22Rv1 (cell line): ENCODE results near the gene SNIP1.

Experiments used
- H3K27ac ChIP-seq: fragments of 450-650 bp; 2 replicates; pipeline ENCODE4 v1.5.1; 2017
- ZFX ChIP-seq: fragments of 450-650 bp; IDR thresholded peaks from 2 replicates; pipeline ENCODE4 v1.6.1; 2017; ENCODE audit warnings: antibody characterized with exemption, borderline replicate concordance
- TF ChIP-seq, protein P1 (sequence below): fragments of 450-650 bp; IDR thresholded peaks from 2 replicates; pipeline ENCODE4 v1.5.1; 2017; ENCODE audit warnings: mild to moderate bottlenecking

Gene SNIP1

DNA sequence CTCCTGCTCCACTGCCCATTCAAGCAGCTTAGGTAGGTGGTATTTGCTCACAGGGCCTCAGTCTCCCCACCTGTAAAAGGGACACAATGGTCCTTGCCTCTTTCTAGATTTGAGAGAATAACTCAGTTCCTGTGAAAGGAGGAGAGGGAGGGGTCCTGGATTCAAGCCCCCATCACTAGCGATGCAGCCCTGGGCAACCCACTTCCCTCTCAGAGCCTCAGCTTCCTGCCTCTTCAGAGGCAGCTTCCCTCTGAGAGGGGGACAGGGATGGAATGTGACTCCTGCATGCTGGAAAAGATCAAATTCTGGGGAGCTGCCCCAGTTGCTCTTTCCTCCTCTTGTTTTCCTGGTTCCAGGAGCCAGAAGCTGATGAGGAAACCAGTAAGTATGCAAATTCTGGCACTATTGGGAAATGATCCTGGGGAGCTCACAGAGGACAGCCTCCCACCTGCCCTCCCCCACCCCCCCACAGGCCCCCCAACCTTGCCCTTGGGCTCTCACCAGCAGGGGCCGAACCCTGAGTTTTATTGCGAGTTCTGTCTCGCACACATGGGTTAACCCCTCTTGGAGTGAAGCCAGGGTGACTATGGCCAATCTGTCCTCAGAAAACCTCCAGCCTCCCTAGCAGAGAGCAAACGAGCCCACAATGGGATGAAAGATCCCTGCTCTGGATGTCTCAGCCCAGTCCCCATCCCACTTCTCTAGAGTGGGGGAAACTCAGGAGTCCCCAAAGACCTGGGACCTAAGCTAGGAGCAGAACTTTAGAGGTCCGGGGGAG, 68.0 kb downstream of the SNIP1 start:
- no peak for TF ChIP-seq ZFX
- TF ChIP-seq, protein P1, sequence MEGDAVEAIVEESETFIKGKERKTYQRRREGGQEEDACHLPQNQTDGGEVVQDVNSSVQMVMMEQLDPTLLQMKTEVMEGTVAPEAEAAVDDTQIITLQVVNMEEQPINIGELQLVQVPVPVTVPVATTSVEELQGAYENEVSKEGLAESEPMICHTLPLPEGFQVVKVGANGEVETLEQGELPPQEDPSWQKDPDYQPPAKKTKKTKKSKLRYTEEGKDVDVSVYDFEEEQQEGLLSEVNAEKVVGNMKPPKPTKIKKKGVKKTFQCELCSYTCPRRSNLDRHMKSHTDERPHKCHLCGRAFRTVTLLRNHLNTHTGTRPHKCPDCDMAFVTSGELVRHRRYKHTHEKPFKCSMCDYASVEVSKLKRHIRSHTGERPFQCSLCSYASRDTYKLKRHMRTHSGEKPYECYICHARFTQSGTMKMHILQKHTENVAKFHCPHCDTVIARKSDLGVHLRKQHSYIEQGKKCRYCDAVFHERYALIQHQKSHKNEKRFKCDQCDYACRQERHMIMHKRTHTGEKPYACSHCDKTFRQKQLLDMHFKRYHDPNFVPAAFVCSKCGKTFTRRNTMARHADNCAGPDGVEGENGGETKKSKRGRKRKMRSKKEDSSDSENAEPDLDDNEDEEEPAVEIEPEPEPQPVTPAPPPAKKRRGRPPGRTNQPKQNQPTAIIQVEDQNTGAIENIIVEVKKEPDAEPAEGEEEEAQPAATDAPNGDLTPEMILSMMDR: no peak
- no peak overlapping the region for H3K27ac ChIP-seq
